Muscle of back (tissue), 11 donors: ENCODE results near the gene DNASE2. TPM values are rescaled to one million over a fixed set of nuclear protein-coding genes. Genes with fewer than 3 reads are reported as not detected.
A peak's percentile ranks its signal among the peaks of the same experiment; 100 is the strongest.
"Not testable (repeated sequence)": the region's sequence is repeated elsewhere in the genome, so short reads cannot be mapped to it uniquely, and the experiment has no call there.

Source experiments
- DNase-seq, 3 donors: peaks; one replicate each; pipeline versions ENCODE4 v3.0.0 to v3.0.0-alpha.2; 2013
- polyA plus RNA-seq, 10 donors: library from polyadenylated mRNA; unstranded; fragments of 120-200 nt; gene quantifications; one replicate each; pipeline ENCODE4 v1.2.1, GENCODE V29; 2013; ENCODE audit not compliant: insufficient read length in 10 of 10

Gene DNASE2
- polyA plus RNA-seq, 10 donors, result 6.1 to 13.9 (median 9.4) TPM

DNA sequence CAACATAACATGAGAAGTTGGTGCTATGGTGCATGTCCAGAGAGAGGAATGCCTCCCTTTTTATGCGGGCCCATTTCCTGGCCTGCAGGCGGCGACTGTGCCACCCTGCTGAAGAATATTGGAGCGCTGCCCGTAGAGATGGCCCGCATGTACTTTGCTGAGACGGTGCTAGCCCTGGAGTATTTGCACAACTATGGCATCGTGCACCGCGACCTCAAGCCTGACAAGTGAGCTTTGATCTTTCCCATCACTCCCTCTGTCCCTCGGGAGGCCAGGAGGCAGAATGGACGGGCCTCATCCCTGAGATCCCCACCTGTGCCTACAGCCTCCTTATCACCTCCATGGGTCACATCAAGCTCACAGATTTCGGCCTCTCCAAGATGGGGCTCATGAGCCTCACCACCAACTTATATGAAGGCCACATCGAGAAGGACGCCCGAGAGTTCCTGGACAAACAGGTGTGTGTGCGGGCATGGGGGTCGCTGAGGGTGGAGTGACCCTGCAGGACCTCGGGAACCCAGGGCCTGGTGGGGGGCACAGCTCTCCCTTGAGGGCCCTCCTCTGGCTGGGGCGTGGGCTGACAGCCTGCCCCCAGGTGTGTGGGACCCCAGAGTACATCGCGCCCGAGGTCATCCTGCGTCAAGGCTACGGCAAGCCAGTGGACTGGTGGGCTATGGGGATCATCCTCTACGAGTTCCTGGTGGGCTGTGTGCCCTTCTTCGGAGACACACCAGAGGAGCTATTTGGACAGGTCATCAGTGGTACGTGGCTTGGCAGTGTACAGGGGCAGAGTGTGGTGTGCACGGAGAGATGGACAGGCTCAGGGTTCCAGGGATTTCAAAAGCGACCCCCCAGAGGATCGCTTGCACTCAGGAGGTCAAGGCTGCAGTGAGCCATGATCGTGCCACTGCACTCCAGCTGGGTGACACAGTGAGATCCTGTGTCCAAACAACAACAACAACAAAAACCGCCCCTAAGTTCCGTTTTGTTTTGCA, 16.2 kb downstream of the DNASE2 start:
- DNase-seq, result no peak

DNA sequence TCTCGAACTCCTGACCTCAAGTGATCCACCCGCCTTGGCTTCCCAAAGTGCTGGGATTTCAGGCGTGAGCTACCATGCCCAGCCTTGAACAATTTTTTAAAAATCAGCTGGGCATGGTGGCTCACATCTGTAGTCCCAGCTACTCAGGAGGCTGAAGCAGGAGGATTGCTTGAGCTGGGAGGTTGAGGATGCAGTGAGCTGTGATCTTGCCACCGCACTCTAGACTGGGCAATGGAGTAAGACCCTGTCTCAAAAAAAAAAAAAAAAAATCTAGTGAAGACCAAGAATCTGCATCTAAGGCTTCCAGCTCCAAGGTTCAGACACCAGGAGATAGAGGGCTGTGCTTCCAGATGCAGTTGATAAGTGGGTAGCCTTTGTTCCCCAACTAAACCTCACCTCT, 17.1 kb downstream of the DNASE2 start:
- no peak for DNase-seq

DNA sequence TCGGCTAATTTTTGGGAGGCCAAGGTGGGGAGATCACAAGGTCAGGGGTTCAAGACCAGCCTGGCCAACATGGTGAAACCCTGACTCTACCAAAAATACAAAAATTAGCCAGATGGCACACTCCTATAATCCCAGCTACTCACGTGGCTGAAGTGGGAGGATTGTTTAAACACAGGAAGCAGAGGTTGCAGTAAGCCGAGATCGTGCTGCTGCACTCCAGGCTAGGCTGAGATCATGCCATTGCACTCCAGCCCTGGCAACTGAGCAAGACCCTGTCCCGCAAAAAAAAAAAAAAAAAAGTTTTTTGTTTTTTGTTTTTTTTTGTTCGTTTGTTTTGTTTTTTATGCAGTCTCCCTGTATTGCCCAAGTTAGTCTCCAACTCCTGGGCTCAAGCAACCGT, 21.7 kb downstream of the DNASE2 start:
- no peak for DNase-seq

DNA sequence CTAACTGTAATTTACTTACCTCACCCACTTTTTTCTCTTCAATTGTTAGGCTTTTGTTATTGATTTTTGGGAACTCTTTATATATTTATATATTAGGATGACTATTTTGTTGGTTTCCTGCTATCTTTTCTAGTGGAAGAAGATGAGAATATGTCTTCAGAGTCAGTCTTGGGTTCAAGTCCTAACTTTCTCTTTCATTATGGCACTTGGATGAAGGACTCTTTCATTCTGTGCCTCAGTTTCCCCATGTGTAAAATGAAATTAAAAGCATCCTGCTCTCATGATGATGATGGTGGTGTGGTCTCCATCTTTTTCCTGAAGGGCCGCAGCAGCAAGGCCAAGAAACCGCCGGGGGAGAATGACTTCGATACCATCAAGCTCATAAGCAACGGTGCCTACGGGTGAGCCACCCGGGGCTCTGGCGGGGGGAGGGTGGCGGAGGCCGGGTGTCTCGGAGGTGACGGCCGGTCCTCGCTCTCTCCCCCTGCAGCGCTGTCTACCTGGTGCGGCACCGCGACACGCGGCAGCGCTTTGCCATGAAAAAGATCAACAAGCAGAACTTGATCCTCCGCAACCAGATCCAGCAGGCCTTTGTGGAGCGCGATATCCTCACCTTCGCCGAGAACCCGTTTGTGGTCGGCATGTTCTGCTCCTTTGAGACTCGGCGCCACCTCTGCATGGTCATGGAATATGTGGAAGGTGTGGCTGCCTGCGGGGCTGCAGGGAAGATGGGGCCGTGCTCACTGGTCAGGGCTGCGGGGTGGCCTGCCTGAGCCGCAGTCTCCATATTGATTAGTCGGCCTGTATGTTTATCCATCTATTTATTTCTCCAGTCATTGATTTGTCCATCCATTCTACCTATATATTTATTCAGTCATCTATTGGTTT, 23.0 kb downstream of the DNASE2 start:
- no peak for DNase-seq

DNA sequence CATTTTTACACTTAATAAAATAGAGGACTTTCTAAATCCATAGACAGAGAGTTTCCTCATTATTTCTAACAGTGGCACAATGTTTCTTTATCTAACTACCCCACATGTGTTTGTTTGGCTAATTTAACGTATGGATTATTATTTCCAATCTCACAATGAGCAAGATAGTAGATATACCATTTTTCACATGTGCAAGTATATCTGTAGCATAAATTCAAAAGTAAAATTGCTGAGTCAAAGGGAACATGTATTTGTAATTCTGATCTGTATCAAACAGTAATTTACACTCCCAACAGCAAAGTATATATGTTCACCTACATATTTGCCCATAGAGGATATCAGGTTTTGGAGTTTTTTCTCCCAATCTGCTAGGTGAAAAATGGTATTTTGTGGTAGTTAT, 24.6 kb downstream of the DNASE2 start:
- no peak for DNase-seq

DNA sequence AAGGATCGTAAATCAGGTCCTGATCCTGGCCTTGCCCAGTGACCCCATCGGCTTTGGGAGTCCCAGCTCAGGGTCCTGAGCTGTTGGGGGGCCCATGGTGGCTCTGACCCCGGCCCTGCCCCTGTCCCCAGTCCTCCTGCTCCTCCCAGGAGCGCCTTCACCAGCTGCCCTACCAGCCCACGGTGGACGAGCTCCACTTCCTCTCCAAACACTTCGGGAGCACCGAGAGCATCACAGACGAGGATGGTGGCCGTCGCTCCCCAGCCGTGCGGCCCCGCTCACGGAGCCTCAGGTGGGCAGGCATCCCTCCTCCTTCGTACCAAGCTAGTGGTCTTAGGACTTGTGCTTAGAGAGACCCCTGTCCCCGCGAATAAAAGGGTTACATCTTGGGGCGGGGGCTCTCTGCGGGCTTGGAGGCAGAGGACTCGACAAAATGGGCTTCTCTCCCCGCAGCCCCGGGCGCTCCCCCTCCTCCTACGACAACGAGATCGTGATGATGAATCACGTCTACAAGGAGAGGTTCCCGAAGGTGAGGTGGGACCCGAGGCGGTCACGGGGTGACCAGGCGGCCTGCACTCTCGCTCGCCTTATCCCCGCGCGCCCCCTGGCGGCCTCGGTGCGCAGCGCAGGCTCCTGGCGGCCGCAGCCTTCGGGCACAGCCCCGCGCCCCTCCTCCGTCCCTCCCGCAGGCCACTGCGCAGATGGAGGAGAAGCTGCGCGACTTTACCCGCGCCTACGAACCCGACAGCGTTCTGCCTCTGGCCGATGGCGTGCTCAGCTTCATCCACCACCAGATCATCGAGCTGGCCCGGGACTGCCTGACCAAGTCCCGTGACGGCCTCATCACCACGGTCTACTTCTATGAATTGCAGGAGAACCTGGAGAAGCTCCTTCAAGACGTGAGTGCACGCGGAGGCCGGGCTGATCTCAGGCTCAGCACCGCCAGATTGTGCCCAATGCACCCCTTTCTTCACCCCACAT, 33.8 kb downstream of the DNASE2 start:
- peak; percentile 60 to 92 (median 88) for DNase-seq

DNA sequence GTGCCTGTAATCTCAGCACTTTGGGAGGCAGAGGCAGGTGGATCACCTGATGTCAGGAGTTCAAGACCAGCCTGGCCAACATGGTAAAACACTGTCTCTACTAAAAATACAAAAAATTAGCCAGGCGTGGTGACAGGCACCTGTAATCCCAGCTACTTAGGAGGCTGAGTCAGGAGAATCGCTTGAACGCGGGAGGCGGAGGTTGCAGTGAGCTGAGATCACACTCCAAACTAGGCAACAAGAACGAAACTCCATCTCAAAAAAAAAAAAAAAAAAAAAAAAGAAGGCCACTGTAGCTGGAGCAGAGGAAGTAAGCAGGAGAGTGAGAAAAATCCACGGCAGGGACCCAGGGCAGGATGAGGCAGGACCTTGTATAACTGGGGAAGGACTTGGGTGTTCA, 34.6 kb downstream of the DNASE2 start:
- not testable (repeated sequence) for DNase-seq

DNA sequence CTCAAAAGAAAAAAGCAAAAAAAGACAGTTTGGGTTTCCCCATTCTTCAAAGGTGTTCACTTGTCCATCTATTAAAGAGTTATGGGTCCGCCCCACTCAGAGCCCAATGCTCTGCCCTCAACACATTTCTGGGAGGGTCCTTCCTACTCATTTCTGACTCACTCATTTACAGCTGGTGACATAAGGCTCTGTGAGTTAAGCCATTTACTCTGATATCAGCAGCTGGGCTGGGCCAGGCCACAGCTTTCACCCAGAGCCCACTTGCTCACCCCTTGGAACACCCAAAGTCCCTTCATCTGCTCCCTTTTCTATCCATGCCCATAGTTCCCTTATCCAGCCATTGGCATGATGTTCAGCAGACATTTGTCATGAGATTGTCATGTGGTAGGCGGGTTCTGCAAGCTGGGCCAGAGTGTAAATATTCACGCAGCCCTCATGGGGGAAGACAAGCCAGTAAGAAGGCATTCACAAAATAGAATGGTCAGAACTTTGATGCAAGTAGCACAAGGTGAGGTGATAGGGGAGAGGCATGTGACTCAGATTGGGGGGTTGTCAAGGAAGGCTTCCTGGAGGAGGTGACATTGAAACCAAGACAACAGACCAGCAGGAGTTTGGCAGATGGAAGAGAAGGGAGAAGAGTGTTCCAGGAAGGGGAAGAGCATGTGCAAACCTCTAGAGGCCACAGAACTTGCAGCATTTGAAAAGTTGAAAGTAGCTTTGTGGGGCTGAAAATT, 37.1 kb downstream of the DNASE2 start:
- DNase-seq, result no peak

DNA sequence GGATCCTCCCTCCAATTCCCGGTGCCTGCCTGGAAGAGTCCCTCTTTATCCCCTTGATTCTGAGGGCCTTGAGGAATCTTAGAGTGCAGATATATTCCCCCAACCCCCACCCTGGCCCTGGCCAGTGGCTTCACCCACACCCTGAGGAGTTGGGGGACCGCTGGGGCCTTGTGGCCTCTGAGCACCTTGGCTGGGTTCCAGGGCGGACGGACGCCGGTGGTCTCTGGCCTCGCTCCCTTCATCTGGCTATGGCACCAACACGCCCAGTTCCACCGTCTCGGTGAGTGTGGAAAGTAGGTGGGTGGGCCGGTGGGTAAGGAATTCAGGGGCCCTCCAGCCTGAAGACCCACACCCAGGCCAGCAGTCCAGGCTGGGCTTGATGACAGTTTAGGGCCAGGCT, 37.9 kb downstream of the DNASE2 start:
- no peak for DNase-seq

DNA sequence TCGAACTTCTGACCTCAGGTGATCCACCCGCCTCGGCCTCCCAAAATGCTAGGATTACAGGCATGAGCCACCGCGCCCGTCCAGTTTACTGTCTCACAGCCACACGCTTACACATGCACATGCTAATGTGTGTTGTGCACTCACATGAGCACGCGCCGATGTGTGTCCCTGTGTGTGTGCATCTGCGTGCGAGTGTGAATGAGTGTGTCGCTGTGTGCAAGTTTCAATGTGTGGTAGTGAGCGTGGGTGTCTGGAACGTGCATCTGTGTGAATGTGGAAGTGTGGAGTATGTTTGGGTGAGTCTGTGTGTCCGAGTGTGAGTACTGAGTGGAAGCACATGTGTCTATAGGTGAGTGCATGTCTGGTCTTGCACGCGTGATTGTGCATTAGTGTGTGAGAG, 38.7 kb downstream of the DNASE2 start:
- DNase-seq, result no peak

DNA sequence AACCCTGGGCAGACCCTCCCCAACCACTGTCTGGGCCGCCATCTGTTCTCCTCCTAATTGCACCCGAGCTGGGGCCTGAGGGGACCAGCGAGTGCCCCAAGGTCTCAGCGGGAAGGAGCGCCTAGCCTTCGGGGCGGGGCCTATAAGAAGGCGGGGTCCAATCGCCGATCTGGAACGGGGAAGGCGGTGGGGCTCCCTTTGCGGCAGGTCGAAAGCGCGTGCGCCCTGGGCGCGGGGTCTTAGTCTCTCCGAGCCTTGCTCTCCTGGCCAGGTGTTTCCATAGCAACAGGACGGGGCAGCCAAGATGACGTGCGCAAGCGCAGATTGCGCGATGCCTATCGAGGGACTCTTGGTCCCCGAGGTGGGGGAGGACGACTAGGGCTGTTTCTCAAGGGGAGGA, 40.2 kb downstream of the DNASE2 start:
- DNase-seq, result peak in 1 of 3 donors; percentile 39

DNA sequence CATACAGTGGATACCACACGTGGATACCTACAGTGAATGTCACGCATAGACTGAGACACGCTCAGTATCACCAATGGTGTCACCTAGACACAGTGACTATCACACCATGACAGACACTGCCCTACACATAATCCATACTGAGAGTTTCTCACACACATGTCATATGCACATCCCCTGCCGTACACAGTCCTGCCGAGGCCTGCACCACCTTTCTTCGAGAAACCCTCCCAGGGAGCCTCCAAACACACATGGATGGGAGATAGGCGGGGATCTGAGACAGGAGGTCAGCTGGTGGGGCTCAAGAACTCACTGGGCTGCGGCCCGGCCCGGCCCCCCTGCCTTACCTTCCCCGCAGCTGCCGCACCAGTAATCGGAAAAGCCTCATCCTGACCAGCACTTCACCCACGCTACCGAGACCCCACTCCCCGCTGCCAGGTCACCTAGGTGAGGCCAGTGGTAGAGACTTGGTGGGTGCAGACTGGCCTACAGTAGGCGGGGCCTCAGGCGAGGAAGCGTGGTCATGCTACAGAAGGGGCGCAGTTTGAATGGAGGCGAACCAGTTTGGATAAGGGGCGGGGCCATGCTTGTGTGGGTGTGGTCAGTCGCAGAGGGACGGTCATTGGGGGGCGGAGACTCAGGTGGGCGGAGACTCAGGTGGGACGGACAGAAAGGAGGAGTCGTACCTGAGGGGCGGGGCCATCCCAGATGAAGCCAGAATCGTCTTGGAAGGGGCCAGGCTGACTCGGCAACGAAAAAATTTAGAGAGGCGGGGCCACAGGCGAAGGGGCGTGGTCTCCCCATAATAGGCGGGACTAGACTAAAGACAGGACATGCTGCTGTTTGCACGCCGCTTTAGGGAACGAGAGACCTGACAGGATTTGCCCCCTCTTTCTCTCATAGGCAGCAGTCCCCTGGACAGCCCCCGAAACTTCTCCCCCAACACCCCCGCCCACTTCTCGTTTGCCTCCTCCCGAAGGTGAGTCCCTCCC, 40.9 kb downstream of the DNASE2 start:
- no peak for DNase-seq

DNA sequence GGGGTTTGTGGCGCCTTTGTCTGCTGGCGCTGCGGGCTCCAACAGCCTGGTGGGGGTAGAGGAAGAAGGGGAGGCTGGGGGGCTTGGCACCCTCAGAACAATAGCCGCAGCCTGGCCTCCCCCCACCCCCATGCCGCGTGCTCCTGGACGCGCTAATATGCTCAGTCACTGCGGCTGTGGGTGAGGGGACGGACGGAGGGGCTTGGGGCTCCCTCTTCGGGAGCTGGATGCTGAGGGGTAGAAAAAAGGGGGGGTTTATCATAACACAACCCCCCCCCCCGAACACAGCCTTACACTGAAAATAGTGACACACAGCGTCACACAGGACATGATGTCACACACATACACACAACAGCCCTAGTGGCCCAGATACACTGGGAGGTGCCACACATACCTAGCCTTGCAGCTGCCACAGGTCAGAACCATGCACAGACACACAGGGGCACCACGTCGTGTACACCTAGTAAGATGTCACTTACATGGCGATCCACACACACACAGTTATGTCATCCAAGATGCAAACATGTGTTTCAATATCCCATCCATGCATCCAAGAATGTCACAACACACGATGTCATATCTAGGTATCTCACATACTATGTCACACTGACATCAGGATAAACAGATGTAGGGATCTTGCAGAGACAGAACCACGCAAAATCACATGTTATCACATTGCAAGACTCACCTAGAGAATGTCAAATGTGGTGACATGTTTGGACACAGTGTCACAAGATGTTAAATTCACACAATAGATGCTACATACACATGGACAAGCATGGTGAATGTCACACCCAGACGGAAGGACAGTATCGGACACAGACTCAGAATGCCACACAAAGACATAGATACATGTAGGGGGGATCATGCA, 42.1 kb downstream of the DNASE2 start:
- no peak for DNase-seq

DNA sequence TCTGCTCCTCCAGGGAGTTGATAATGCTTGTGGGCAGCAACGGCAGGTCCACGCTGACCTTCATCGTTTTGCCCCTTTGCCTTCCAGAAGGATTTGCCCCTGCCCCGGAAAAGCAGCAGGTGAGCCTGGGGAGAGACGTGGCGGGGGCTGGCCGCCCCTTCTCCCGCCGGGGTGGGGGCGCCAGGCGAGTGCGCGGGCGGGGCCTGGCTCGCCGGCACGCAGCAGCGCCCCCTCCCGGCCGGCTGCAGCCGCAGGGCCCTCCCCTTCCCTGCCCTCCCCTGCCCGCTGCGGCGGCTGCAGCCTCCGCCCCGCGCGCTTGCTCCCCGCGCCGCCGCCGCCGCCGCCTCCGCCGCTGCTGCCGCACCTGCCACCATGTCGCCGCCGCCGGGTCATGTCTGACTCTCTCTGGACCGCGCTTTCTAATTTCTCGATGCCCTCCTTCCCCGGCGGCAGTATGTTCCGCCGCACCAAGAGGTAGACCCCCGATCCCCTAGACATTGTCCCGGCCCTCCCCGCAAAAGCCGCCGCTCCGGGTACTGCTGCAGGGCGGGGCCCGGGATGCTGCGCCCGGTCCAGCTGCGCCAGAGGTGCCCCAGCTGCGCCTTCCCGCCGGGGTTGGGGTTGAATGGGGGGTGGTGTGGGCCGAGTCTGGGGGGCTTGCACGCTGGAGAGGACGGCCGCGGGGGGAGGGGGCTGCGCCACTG, 42.9 kb downstream of the DNASE2 start, which contains the start of gene MAST1:
Gene MAST1 (plus strand): TSS at position 334 of the 704 bp plus-strand sequence. CDS start 58 bp downstream, at position 392.
- DNase-seq, result peak in 1 of 3 donors; percentile 42

DNA sequence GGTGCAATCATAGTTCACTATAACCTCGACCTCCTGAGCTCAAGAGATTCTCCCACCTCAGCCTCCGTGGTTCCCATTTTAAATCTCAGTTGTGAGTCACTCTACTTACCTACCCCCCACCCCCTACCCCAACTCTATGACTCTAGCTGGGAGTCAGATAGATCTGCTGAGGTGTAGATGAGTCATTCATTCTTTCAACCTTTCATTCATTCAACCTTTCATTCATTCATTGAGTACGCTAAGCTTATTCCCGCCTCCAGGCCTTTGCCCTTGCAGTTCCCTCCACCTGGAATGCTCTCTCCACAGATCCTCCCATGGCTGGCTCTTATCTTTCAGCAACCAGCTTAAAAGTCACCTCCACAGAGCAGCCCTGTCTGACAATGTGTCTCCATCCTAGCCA, 44.0 kb downstream of the DNASE2 start:
- no peak for DNase-seq

DNA sequence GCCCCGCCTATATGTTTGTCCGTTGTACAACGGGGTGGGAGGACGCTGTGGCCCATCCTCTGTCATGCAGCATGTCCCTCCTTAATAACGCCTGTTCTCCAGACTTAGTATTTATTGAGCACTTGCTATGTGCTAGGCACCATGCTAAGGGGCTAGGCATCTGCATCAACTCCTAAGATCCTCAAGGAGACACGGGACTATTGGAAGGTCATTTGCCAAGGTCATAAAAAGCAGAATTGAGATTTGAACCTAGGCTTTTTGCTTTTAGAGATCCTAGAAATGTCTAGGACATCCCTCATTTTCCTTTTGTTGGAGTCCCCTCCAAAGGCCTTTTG, 44.8 kb downstream of the DNASE2 start:
- DNase-seq, result no peak

DNA sequence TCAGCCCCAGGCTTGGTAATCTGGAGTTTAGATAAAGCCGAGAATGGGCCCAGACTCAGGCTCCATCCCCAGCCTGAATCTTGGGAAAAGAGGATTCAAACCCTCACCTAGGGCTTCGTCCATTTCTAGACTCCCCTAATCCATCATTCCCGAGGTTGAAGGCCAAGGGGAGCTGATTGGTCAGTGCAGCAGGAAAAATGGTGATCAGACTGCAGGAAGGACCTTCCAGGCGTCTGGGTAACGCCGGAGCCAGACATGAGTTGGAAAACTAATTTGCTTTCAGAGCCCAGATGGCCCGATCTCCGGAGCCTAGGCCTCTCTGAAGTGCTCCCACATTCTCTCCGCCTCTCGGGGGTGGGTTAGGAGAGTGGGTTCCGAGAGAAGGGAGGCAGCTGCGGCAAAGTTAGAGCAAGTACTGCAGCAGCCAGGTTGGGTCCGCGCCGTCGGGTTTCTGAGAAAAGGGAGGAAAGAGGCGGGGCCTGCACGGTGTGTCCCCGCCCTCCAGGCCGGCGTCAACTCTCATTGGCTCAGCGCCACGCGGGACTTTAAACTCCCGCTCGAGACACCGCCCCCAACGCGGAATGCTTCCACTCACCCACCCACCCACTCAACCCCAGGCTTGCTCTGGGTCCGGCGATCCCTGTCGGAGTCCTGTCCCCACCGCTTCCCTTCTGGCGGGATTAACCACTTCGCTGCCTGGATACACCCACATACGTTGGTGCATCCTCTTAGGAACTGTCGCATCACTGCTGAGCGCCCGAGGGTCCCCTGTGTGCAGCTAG, 46.1 kb downstream of the DNASE2 start:
- DNase-seq, result peak in 1 of 3 donors; percentile 40
